HUES64 (cell line): ENCODE results near the gene IFNAR2.
"Not testable (repeated sequence)": the region's sequence is repeated elsewhere in the genome, so short reads cannot be mapped to it uniquely, and the experiment has no call there.

ENCODE experiments used
- H3K27ac ChIP-seq: 2 replicates; pipeline ENCODE4 v1.7.0; 2013; ENCODE audit warnings: low read depth, low read length, inconsistent platforms
- H3K27me3 ChIP-seq: 2 replicates; pipeline ENCODE4 v1.6.1; 2013; ENCODE audit warnings: mild to moderate bottlenecking, low read length; ENCODE audit not compliant: insufficient read depth
- H3K36me3 ChIP-seq: 2 replicates; pipeline ENCODE4 v1.6.1; 2013; ENCODE audit warnings: mild to moderate bottlenecking, low read length; ENCODE audit not compliant: insufficient read depth
- H3K4me1 ChIP-seq: 2 replicates; pipeline ENCODE4 v1.6.1; 2013; ENCODE audit warnings: mild to moderate bottlenecking, low read length, moderate library complexity; ENCODE audit not compliant: insufficient read depth
- H3K4me3 ChIP-seq: 2 replicates; pipeline ENCODE4 v1.5.1; 2013; ENCODE audit warnings: mild to moderate bottlenecking, low read length, moderate library complexity
- H3K9ac ChIP-seq: 2 replicates; pipeline ENCODE4 v1.6.1; 2013; ENCODE audit warnings: mild to moderate bottlenecking, low read depth, low read length
- H3K9me3 ChIP-seq: 2 replicates; pipeline ENCODE4 v1.6.1; 2013; ENCODE audit warnings: low read depth, low read length; ENCODE audit not compliant: insufficient read depth
- WGBS: fragments of 150-250, 120-280 bp; methylation state at CpG from one replicate; pipeline ENCODE4 v1.1.7; 2013; ENCODE audit warnings: missing lambda C conversion rate; 5-methylcytosine and 5-hydroxymethylcytosine counted together

Gene IFNAR2

DNA sequence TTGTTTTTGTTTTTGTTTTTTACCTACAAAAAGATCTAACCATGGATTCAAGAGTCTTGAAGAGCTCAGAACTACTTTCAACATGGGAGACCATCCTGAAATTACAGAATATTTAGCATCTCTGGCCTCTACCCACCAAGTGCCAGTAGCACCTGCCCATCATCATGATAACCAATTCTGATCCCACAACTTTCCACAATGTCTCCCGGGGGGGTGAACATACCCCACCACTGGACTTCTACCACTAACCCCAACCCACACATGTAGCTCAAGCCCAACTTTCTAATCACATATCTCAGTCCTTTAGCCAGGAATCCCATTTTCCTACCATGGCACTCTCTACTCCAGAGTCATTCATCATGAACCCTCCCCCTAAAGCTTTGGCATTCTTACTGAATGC is 15.7 kb upstream of the IFNAR2 start:
- no peaks in the 10 kb centered on the region for H3K36me3 ChIP-seq
- H3K9ac ChIP-seq = no peak overlapping the region
- no peaks in the 10 kb centered on the region; the same call in 1 of the 2 replicates for H3K9me3 ChIP-seq
- H3K4me3 ChIP-seq = no peak overlapping the region
- WGBS = 90% methylated on average over 1 of the region's 1 CpG
- H3K4me1 ChIP-seq = peaks cover 11% of the 10 kb centered on the region; the same call in 1 of the 2 replicates
- H3K27me3 ChIP-seq = peaks cover 4% of the 10 kb centered on the region; the same call in 1 of the 2 replicates
- H3K27ac ChIP-seq = no peak overlapping the region

DNA sequence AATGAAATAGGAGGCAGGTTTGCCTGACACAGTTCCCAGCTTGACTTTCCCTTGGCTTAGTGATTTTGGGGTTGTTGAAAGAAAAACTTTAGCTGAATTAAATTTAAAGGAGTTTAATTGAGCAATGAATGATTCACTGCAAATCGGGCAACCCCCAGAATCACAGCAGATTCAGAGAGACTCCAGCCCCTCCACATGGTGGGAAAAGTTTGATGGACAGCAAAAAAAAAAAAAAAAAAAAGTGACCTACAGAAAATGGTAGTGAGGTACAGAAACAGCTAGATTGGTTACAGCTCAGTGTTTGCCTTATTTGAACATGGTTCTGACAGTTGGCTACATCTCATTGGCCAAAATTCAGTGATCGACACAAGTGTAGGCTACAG is 12.6 kb upstream of the IFNAR2 start:
- WGBS = 96% methylated on average over 1 of the region's 2 CpGs
- Histone ChIP-seq H3K27ac (no peak overlapping the region), H3K36me3 (no peaks in the 10 kb centered on the region), H3K4me1 (peaks cover 11% of the 10 kb centered on the region; the same call in 1 of the 2 replicates), H3K27me3 (peaks cover 4% of the 10 kb centered on the region; the same call in 1 of the 2 replicates), H3K9ac (no peak overlapping the region), H3K9me3 (peaks cover 5% of the 10 kb centered on the region; the same call in 1 of the 2 replicates), H3K4me3 (no peak overlapping the region)

DNA sequence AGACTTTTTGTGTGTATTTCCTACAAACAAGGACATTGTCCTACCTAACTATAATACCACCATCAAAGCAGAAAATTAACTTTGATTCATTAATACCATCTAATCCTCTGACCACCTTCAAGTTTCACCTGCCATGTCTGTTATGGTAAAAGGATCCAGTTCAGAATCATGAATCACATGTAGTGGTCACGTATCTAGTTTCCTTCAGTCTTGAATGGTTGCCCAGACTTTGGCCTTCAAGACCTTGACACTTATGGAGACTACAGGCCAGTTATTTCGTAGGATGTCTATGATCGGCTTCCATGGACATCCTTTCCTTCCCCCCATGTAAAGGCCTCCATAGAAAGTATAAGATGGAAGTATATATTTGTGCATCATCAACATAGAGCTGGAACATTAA is 10.4 kb upstream of the IFNAR2 start:
- Histone ChIP-seq H3K9ac (no peak overlapping the region), H3K36me3 (no peaks in the 10 kb centered on the region), H3K4me3 (no peak overlapping the region), H3K9me3 (peaks cover 5% of the 10 kb centered on the region; the same call in 1 of the 2 replicates), H3K4me1 (peaks cover 11% of the 10 kb centered on the region; the same call in 1 of the 2 replicates), H3K27me3 (peaks cover 4% of the 10 kb centered on the region; the same call in 1 of the 2 replicates), H3K27ac (no peak overlapping the region)
- WGBS = 93% methylated on average over 3 of the region's 3 CpGs

DNA sequence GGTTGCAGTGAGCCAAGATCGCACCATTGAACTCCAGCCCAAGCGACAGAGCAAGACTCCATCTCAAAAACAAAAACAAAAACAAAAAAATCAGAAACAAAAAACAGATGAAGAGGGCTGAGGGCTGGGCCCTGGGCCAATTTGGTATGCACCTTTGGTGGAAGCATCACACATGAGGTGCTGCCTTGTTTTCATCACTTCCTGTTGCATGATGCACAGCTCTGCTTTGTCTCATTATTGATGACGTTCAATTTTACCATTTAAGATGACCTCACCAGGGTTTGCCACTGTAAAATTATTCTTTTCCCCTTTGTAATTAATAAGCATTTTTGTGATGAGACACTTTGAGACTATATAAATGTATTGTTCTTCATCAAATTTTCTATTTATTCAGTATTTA is 9.8 kb upstream of the IFNAR2 start:
- Histone ChIP-seq H3K27me3 (peaks cover 4% of the 10 kb centered on the region; the same call in 1 of the 2 replicates), H3K4me3 (no peak overlapping the region), H3K27ac (no peak overlapping the region), H3K4me1 (peaks cover 11% of the 10 kb centered on the region; the same call in 1 of the 2 replicates), H3K36me3 (no peaks in the 10 kb centered on the region), H3K9ac (no peak overlapping the region), H3K9me3 (peaks cover 5% of the 10 kb centered on the region; the same call in 1 of the 2 replicates)
- 92% methylated on average over 3 of the region's 3 CpGs for WGBS

DNA sequence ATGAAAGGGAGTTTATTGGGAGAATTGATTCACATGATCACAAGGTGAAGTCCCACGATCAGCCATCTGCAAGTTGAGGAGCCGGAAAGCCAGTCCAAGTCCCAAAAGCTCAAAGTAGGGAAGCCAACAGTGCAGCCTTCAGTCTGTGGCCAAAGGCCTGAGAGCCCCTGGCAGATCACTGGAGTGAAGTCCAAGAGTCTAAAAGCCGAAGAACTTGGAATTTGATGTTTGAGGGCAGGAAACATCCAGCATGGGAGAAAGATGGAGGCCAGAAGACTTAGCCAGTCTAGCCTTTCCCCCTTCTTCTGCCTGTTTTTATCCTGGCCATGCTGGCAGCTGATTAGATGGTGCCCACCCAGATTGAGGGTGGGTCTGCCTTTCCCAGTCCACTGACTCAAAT is 4.4 kb upstream of the IFNAR2 start:
- H3K27ac ChIP-seq, H3K9ac ChIP-seq, H3K27me3 ChIP-seq, H3K9me3 ChIP-seq, H3K4me1 ChIP-seq, H3K4me3 ChIP-seq, H3K36me3 ChIP-seq: not testable (repeated sequence)
- whole genome bisulfite sequencing = 93% methylated on average over 3 of the region's 3 CpGs

DNA sequence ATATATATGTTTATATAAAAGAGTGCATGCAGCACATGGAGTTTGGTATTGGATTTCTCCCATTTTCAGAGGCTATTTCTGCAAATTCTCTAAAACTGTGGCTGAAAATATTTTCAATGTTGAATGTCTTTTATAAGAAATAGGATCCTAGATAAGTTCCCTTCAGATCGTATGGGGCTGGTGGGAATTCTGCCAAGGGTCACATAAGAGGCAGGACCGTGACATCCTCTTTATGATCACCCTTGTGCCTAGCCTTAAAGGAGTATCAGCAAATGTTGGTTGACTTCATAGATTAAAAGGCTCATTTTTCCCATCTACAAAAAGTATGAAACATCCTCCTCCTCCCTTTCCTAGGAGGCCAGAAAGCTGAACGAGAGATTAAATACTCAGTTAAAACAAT is 1.3 kb upstream of the IFNAR2 start:
- H3K4me3 ChIP-seq = no peak overlapping the region
- WGBS = 82% methylated on average over 2 of the region's 3 CpGs
- H3K4me1 ChIP-seq = peaks cover 19% of the 10 kb centered on the region
- no peak overlapping the region for H3K9ac ChIP-seq
- no peak overlapping the region for H3K27ac ChIP-seq
- H3K36me3 ChIP-seq = no peaks in the 10 kb centered on the region
- 0 out of 2 replicates have a peak, but pooled peaks cover 6% of the 10 kb centered on the region for H3K27me3 ChIP-seq
- no peaks in the 10 kb centered on the region for H3K9me3 ChIP-seq

DNA sequence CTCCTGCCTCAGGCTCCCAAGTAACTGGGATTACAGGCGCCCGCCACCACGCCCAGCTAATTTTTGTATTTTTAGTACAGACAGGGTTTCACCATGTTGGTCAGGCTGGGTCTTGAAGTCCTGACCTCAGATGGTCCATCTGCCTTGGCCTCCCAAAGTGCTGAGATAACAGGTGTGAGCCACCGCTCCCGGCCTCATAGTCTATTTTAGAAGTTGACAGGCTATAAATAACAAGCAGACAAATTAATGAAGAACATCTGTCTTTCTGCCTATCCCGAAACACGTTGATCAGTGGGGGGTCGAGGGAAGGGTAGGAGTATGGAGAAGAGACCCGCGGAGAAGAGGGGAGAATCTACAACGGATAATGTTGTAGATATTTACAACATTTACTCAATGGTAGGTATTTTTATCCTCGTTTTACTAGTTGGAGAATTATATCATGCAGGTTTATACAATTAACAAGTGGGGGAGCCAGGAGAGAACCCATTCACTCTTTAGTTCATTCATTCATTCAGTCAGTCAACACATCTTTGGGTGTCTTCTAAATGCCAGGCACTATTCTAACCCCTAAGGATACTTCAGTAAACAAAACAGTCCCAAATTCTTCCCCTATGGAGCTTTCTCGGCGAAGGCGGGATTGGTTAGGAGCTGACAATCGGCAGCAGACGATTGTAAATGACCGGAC is 497 bp upstream of the IFNAR2 start:
- peaks cover 19% of the 10 kb centered on the region for H3K4me1 ChIP-seq
- no peaks in the 10 kb centered on the region for H3K36me3 ChIP-seq
- H3K27ac ChIP-seq = no peak overlapping the region
- H3K9ac ChIP-seq = no peak overlapping the region
- 0 out of 2 replicates have a peak, but pooled peaks cover 6% of the 10 kb centered on the region for H3K27me3 ChIP-seq
- H3K9me3 ChIP-seq = no peaks in the 10 kb centered on the region
- H3K4me3 ChIP-seq = peak overlapping the region; percentile 89
- 45% methylated on average over 16 of the region's 18 CpGs for WGBS

DNA sequence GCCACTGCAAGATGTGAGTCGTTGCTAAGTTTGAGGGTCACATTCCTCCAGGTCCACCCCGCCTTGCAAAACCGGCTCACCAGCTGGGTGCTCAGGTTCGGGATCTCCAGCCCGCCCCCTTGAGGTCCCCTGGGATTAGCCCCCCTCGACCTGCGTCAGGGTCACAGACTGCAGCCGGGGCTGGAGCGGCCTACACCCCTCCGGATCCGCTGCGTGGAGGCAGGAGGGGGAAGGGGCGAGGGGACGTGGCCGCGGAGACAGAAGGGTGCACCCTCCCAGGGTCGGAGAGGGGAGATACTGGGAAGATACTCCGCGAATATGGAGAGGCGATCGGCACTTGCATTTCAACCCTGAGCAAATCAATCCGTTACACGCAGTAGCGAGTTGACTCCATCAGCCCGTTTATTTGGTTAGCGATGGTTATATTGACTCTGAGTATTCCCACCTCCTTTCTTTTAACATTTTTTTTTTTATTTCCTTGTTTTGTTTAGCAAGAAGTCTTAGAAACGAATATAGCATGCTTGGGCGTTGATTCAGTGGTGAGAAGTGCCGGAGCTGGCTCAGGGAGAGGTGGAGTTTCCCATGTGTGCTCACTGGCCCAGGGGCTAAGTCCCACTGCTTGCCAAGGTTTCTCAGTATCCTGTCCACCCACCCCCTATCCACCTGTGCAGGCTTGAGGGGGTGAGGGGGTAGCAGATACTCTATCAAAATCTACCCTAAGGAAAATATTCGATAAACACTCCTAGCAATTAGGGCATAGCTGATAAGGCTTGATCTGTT is 997 bp downstream of the IFNAR2 start:
- 0 out of 2 replicates have a peak, but pooled peaks cover 6% of the 10 kb centered on the region for H3K27me3 ChIP-seq
- no peaks in the 10 kb centered on the region for H3K36me3 ChIP-seq
- H3K4me1 ChIP-seq = peaks cover 30% of the 10 kb centered on the region
- 2% methylated on average over 29 of the region's 30 CpGs for WGBS
- H3K4me3 ChIP-seq = peak overlapping the region; percentile 89
- H3K27ac ChIP-seq = peak overlapping the region; percentile 84; the same call in 1 of the 2 replicates
- H3K9me3 ChIP-seq = no peaks in the 10 kb centered on the region
- peak overlapping the region; percentile 84 for H3K9ac ChIP-seq

DNA sequence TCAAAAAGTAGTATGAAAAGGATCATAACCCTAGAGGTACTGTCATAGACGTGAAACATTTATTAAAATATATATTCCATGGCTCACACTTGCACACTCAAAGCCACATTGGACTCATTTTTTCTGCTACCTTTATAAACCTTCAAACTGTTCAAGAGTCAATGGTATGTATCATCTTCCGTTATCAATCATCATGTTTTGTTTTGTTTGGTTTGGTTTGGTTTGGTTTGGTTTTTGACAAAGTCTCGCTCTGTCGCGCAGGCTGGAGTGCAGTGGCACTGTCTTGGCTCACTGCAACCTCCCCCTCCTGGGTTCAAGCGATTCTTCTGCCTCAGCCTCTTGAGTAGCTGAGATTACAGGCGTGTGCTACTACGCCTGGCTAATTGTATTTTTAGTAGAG is 1.8 kb downstream of the IFNAR2 start:
- Histone ChIP-seq H3K9ac (no peak overlapping the region), H3K27ac (no peak overlapping the region), H3K4me1 (peaks cover 30% of the 10 kb centered on the region), H3K36me3 (peaks cover 4% of the 10 kb centered on the region; the same call in 1 of the 2 replicates), H3K9me3 (no peaks in the 10 kb centered on the region), H3K27me3 (0 out of 2 replicates have a peak, but pooled peaks cover 6% of the 10 kb centered on the region), H3K4me3 (no peak overlapping the region)
- 89% methylated on average over 7 of the region's 8 CpGs for WGBS

DNA sequence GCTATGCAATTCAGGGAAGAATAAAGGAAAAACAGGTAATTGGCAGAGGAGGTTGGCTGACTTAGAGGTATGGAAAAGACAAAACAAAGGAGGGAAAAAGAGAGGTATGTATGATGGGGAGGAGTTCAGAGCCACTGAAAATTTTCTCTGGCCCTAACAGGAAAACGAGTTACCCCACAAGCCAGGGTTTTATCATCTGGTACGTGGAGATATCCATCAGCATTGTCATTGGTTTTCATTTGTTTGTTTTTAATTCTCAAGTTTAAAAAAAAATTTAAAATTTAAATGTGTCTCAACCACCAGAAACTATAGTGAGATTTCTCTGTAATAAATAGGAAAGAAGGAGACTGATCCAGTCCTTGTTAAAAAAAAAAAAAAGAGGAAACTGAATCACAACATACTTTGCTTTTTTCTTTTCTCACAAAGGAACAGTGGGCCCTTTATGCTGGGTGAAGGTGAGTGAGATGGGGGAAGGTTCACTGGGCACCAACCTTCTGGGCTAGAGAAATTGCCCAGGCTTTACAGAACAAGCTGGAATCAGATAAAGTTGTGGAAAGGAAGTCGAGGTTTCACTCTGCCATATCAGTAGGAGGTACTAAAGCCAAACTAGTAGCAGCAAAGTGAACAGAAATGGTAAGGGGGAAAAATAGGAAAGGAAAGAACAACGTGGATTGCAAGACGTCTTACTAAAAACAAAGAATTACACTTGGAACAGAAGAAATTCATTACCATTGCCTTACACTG is 2.7 kb downstream of the IFNAR2 start:
- 90% methylated on average over 5 of the region's 5 CpGs for WGBS
- Histone ChIP-seq H3K4me1 (peaks cover 30% of the 10 kb centered on the region), H3K27me3 (0 out of 2 replicates have a peak, but pooled peaks cover 6% of the 10 kb centered on the region), H3K9me3 (0 out of 2 replicates have a peak, but pooled peaks cover under 1% of the 10 kb centered on the region), H3K4me3 (no peak overlapping the region), H3K36me3 (peaks cover 7% of the 10 kb centered on the region; the same call in 1 of the 2 replicates), H3K27ac (no peak overlapping the region), H3K9ac (no peak overlapping the region)
